VCaP (cell line): ENCODE measurements around the gene TMEM63B.
"Not testable (repeated sequence)": the region's sequence is repeated elsewhere in the genome, so short reads cannot be mapped to it uniquely, and the experiment has no call there.

Source experiments
- H3K27ac ChIP-seq: fragments of 450-650 bp; 2 replicates; pipeline ENCODE4 v1.5.1; 2017
- CTCF ChIP-seq: fragments of 450-650 bp; conservative IDR thresholded peaks from 2 replicates; pipeline ENCODE4 v1.5.1; 2017; ENCODE audit warnings: mild to moderate bottlenecking, moderate library complexity

The TMEM63B gene

GRCh38 chr6:44133981-44134711, 6.8 kb downstream of the TMEM63B start:
- peak overlapping the region; percentile 35; the same call in 1 of the 2 replicates for H3K27ac ChIP-seq
- TF ChIP-seq CTCF: no peak

GRCh38 chr6:44135173-44135758, 7.9 kb downstream of the TMEM63B start:
- H3K27ac ChIP-seq: no peak overlapping the region

GRCh38 chr6:44135875-44136274, 8.5 kb downstream of the TMEM63B start:
- H3K27ac ChIP-seq: no peak overlapping the region
- TF ChIP-seq CTCF: no peak

More at GRCh38 chr6:44135173-44135758, 7.9 kb downstream of the TMEM63B start:
- no peak for TF ChIP-seq CTCF

- no peak for TF ChIP-seq CTCF
- no peak overlapping the region for H3K27ac ChIP-seq
These were observed 11.5 kb downstream of the TMEM63B start for GRCh38 chr6:44138717-44139350.

- H3K27ac ChIP-seq: no peak overlapping the region
- TF ChIP-seq CTCF: no peak
These were observed 12.0 kb downstream of the TMEM63B start for GRCh38 chr6:44139351-44139743.

GRCh38 chr6:44142835-44143234, 15.5 kb downstream of the TMEM63B start:
- no peak overlapping the region for H3K27ac ChIP-seq
- TF ChIP-seq CTCF: no peak

- no peak overlapping the region for H3K27ac ChIP-seq
- TF ChIP-seq CTCF: no peak
These were observed 16.4 kb downstream of the TMEM63B start for GRCh38 chr6:44143731-44144130.

GRCh38 chr6:44144536-44144935, 17.2 kb downstream of the TMEM63B start:
- not testable (repeated sequence) for H3K27ac ChIP-seq
